Measurements from ENCODE around the gene KRT7.

DNA sequence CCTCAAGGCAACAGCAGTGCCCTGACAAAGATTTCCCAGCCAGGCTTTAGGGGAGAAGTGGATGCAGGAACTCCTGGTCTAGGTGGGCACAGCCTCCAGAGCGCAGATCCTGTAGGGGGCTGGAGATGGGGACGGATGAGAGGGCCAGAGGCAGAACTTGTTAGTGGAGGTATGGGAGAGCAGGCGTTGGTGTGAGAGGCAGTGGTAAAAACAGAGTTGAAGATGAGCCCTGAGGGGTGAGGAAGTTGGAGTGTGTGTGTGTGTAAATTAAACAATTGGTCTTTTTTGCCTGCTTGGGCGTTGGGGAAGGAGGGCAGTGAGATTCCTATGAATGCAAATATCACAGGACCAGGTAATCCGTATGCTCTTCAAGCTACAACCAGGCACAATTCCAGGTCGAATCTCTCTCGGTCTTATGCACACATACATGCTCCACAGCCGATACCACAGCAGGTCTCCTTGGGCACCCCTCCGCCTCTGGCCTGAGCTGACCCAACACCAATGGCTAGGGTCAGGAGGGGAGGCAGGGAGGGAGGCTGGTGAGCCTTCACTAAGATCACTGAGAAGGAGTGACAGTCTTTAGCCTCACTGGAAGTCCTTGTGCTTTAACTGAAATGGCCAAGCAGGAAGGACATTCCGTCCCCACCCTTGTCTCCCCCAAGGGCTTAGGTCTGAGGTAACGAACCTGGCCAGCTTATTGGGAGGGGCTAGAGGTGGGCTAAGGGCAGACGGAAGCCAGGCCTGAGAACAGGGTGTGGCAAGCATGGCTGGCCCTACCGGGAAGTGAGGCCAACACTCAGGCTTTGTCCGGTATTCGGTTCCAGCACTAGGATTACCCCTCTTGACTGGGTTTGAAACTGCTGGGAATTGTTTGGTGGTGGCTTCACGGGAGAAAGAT lies 1.5 kb upstream of the KRT7 start:
- no peak for TF ChIP-seq POLR2A (IDR thresholded peaks at IDR 0.05; ENCODE audit: low read depth, low read length)
- TF ChIP-seq POLR2AphosphoS5 (IDR thresholded peaks at IDR 0.05; ENCODE audit: low read depth, low read length): no peak

All from GM12892 (cell line).